Lung (tissue), 12 donors: Measurements from ENCODE around the gene CDC27. TPM values are rescaled to one million over a fixed set of nuclear protein-coding genes. Genes with fewer than 3 reads are reported as not detected.
"Not testable (repeated sequence)": the region's sequence is repeated elsewhere in the genome, so short reads cannot be mapped to it uniquely, and the experiment has no call there.

Experiments
- ATAC-seq: fragments of 200-7000 bp; cut with Tn5 transposase; one replicate; pipeline ENCODE4 v1.9.1; 2020; ENCODE audit warnings: moderate number of reproducible peaks; ENCODE audit not compliant: insufficient read depth, low FRiP score
- DNase-seq, 3 donors: peaks; one replicate each; pipeline ENCODE4 v3.0.0-alpha.2; 2013 to 2017
- H3K27ac ChIP-seq, 2 donors: one replicate each; pipeline ENCODE4 v1.5.1; 2013; ENCODE audit warnings: mild to moderate bottlenecking in 2 of 2, moderate library complexity in 2 of 2, control low read depth in 1 of 2, inconsistent platforms in 1 of 2, low read depth in 1 of 2, low read length in 1 of 2
- H3K27me3 ChIP-seq, 3 donors: one replicate each; pipeline ENCODE4 v1.5.1; 2013; ENCODE audit warnings: low read length in 2 of 3; ENCODE audit not compliant: control insufficient read depth in 3 of 3, insufficient read depth in 3 of 3
- H3K36me3 ChIP-seq, 4 donors: one replicate each; pipeline ENCODE4 v1.5.1; 2013; ENCODE audit warnings: low read length in 4 of 4, mild to moderate bottlenecking in 1 of 4, moderate library complexity in 1 of 4; ENCODE audit not compliant: control insufficient read depth in 4 of 4, insufficient read depth in 4 of 4
- H3K4me1 ChIP-seq, 5 donors: one replicate each; pipeline ENCODE4 v1.5.1; 2013; ENCODE audit warnings: low read length in 5 of 5, mild to moderate bottlenecking in 2 of 5, moderate library complexity in 1 of 5; ENCODE audit not compliant: control insufficient read depth in 5 of 5, insufficient read depth in 5 of 5
- H3K4me3 ChIP-seq: one replicate; pipeline ENCODE4 v1.5.1; 2013; ENCODE audit warnings: mild to moderate bottlenecking, control low read depth, moderate library complexity
- H3K9ac ChIP-seq, 2 donors: one replicate each; pipeline ENCODE4 v1.5.1; 2013; ENCODE audit warnings: low read length in 2 of 2, control low read depth in 1 of 2; ENCODE audit not compliant: insufficient read depth in 1 of 2
- H3K9me3 ChIP-seq, 4 donors: one replicate each; pipeline ENCODE4 v1.5.1; 2013; ENCODE audit warnings: low read length in 3 of 4, mild to moderate bottlenecking in 1 of 4, moderate library complexity in 1 of 4; ENCODE audit not compliant: control insufficient read depth in 4 of 4, insufficient read depth in 3 of 4
- CTCF ChIP-seq: IDR thresholded peaks from 2 replicates; pipeline ENCODE4 v1.5.1; 2012; ENCODE audit warnings: mild to moderate bottlenecking; ENCODE audit errors: control extremely low read depth, extremely low read depth
- WGBS, 2 donors: extraction: QIAGEN DNeasy Blood & Tissue Kit; methylation state at CpG; one replicate each; pipeline ENCODE4 v1.1.7; 2013; 5-methylcytosine and 5-hydroxymethylcytosine counted together
- polyA plus RNA-seq, 2 donors: library from polyadenylated mRNA; stranded (reverse); fragments of 200-250 nt; gene quantifications; one replicate each; pipeline ENCODE4 v1.2.1, GENCODE V29; 2013
- total RNA-seq, 2 donors: library from RNA; depleted of rRNA in 1 of 2; stranded (reverse); fragments of >200 nt in 1 of 2; gene quantifications; one replicate each; pipeline ENCODE4 v1.2.1, GENCODE V29; 2014 to 2021
- donor health status: control.
- donor health status: control.
- donor health status: Bipolar disorder and iron deficiency.
- donor health status: healthy.
- donor health status: DM: yes; HTN: yes; CAD: no.

The CDC27 gene
- total and polyA plus RNA-seq, 4 donors = 13.6 to 74.1 (median 46.1) TPM

- 97 to 98% methylated on average over 18 of the region's 18 CpGs for WGBS, 2 donors
- no peaks in the 10 kb centered on the region for H3K4me1 ChIP-seq
- H3K36me3 ChIP-seq = peaks cover 18 to 40% (median 22%) of the 10 kb centered on the region in 4 donors
- no peak overlapping the region for H3K4me3 ChIP-seq
- H3K9ac ChIP-seq = no peak overlapping the region
- no peaks in the 10 kb centered on the region for H3K9me3 ChIP-seq
- no peak overlapping the region for H3K27ac ChIP-seq
- no peaks in the 10 kb centered on the region for H3K27me3 ChIP-seq
- TF ChIP-seq CTCF = no peak
- DNase-seq (no peak), ATAC-seq (no peak)
Observed at GRCh38 chr17:47159315-47159714, 29.8 kb downstream of the CDC27 start.

GRCh38 chr17:47145351-47145750 lies 43.7 kb downstream of the CDC27 start:
- no peak overlapping the region for H3K27ac ChIP-seq
- TF ChIP-seq CTCF = no peak
- H3K9me3 ChIP-seq = no peaks in the 10 kb centered on the region
- DNase-seq = no peak
- 92 to 96% methylated on average over 6 of the region's 6 CpGs for WGBS, 2 donors
- no peaks in the 10 kb centered on the region for H3K4me1 ChIP-seq
- ATAC-seq = no peak
- no peak overlapping the region for H3K9ac ChIP-seq
- peaks cover 13 to 42% (median 29%) of the 10 kb centered on the region in 4 donors for H3K36me3 ChIP-seq
- no peaks in the 10 kb centered on the region for H3K27me3 ChIP-seq
- H3K4me3 ChIP-seq = no peak overlapping the region

- TF ChIP-seq CTCF = no peak
- Histone ChIP-seq H3K36me3 (peaks cover 13 to 38% (median 28%) of the 10 kb centered on the region in 4 donors), H3K27ac (no peak overlapping the region), H3K9me3 (no peaks in the 10 kb centered on the region), H3K27me3 (no peaks in the 10 kb centered on the region), H3K9ac (no peak overlapping the region), H3K4me3 (no peak overlapping the region), H3K4me1 (no peaks in the 10 kb centered on the region)
- DNase-seq = peak in 1 of 3 donors; percentile 1
- WGBS, 2 donors = 96 to 100% methylated on average over 1 of the region's 1 CpG
- ATAC-seq = no peak
Observed at GRCh38 chr17:47135235-47135634, 53.9 kb downstream of the CDC27 start.

GRCh38 chr17:47134354-47134753 lies 54.7 kb downstream of the CDC27 start:
- WGBS, 2 donors = 88 to 94% methylated on average over 5 of the region's 5 CpGs
- not testable (repeated sequence) for H3K9ac ChIP-seq, H3K27me3 ChIP-seq, H3K27ac ChIP-seq, DNase-seq, H3K4me3 ChIP-seq, H3K9me3 ChIP-seq, ATAC-seq, H3K4me1 ChIP-seq
- H3K36me3 ChIP-seq = peaks cover 9 to 31% (median 23%) of the 10 kb centered on the region in 4 donors
